ENCODE data around the gene MLC1.

MLC1 gene

DNA sequence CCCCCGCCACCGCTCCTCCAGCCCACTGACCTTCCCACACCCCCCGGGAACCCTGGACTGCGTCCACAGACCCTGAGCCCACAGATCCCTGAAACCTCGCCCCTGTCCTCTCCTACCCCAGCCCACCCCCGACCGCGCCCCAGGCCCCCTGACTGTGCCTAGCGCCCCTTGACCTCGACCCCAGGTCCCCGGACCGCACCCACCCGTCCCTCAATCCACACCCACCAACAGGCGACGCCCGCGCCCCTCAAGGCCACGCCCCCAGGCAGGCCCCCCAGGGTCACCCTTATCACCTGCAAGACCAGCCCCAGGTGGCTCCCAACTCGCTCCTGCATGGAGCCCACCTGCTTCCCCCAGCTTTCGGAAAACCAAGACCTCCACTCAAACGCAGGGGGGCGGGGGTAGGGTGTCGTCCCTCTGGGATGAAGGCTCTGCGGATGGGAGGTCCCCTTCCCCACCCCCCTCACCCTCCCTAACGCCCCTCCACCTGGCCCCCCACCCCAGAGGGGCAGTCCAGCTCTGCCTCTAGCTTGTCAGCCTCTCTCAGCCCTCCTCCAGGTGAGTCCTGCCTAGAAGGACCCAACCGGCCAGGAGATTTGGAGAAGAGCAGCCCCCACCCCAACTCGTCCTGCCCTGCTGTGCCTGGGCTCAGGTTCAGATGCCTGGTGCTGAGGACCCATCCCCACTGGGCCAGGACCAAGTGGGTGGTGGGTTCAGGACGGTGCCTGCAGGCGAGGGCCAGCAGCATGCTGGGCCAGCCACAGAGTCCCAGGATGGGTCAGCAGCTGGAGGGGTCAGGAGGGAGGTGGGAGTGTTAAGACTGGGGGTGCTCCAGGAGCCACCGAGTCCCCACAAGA is 69.5 kb downstream of the MLC1 start:
- ChIA-PET POLR2A (interaction anchor here (0.5 kb wide), 2 partner anchors 10 to 158 kb away, joined by 3 to 4 read pairs; no protein-coding TSS in a partner anchor), CTCF (no interaction called here)
- no peaks in the 10 kb centered on the region for H3K9me3 ChIP-seq (ENCODE audit: control insufficient read depth, insufficient read depth, low read depth, low read length)
- H3K4me3 ChIP-seq (ENCODE audit: low read depth, low read length): no peak overlapping the region
- TF ChIP-seq ZIC2 (tag by site-specific recombination; IDR thresholded peaks at IDR 0.05) (peak; percentile 54; the same call in 1 of the 2 replicates), KLF8 (tag by site-specific recombination; IDR thresholded peaks at IDR 0.05) (peak; percentile 50; the same call in 1 of the 2 replicates), ZNF677 (tag by site-specific recombination; IDR thresholded peaks at IDR 0.05) (no peak), KLF1 (tag by site-specific recombination; IDR thresholded peaks at IDR 0.05) (peak; percentile 97)
- H3K36me3 ChIP-seq (ENCODE audit: control insufficient read depth in 2 of 2, insufficient read depth in 1 of 2, low read length in 2 of 2): no peaks in the 10 kb centered on the region
- no peaks in the 10 kb centered on the region for H3K4me1 ChIP-seq (ENCODE audit: control insufficient read depth, insufficient read depth, low read length)
- H3K27ac ChIP-seq (ENCODE audit: extremely low read depth, low read depth, low read length): no peak overlapping the region

GRCh38 chr22:50014655-50015401 is 70.4 kb downstream of the MLC1 start:
- Histone ChIP-seq H3K27ac (ENCODE audit: extremely low read depth, low read depth, low read length) (no peak overlapping the region), H3K9me3 (ENCODE audit: control insufficient read depth, insufficient read depth, low read depth, low read length) (no peaks in the 10 kb centered on the region), H3K4me3 (ENCODE audit: low read depth, low read length) (no peak overlapping the region), H3K4me1 (ENCODE audit: control insufficient read depth, insufficient read depth, low read length) (no peaks in the 10 kb centered on the region), H3K36me3 (ENCODE audit: control insufficient read depth in 2 of 2, insufficient read depth in 1 of 2, low read length in 2 of 2) (no peaks in the 10 kb centered on the region)
- CTCF ChIA-PET: no interaction called here
- POLR2A ChIA-PET: no interaction called here
- TF ChIP-seq KLF9 (tag by site-specific recombination; IDR thresholded peaks at IDR 0.05; ENCODE audit: low read depth) (no peak), ZNF311 (tag by site-specific recombination; IDR thresholded peaks at IDR 0.05; ENCODE audit: borderline replicate concordance) (no peak), ZNF19 (tag by site-specific recombination; IDR thresholded peaks at IDR 0.05; ENCODE audit: low read depth) (no peak), ZNF302 (tag by site-specific recombination; IDR thresholded peaks at IDR 0.05; ENCODE audit: low read depth) (no peak), ZNF394 (tag by site-specific recombination; IDR thresholded peaks at IDR 0.05; ENCODE audit: borderline replicate concordance) (no peak), ZEB2 (tag by site-specific recombination; IDR thresholded peaks at IDR 0.05) (no peak), MYNN (tag by site-specific recombination; IDR thresholded peaks at IDR 0.05; ENCODE audit: borderline replicate concordance) (no peak), ZNF391 (tag by site-specific recombination; IDR thresholded peaks at IDR 0.05; ENCODE audit: borderline replicate concordance, low read depth) (no peak), ZNF549 (tag by site-specific recombination; IDR thresholded peaks at IDR 0.05) (no peak)

DNA sequence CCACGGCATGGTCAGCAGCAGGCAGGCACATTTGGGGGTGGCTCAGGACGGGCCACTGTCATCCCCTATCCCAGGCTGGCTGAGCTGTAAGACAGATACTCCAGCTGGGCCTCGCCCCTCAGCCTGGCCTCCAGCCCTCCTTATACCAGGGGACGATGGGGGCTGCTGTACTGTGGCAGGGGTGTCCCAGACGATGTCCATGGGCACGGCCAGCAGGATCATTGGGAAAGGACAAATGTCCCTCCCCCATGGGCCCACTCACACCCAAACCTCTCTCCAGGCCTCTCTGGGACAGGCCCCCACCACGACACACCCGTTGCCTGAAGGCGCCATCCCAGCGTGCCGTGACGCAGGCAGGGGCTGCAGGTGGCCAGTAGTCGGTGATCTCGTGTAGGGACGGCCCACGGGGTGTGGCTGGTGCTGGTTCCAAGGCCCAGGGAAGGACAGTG is 71.1 kb downstream of the MLC1 start:
- peak; percentile 43 for TF ChIP-seq KLF1 (tag by site-specific recombination; IDR thresholded peaks at IDR 0.05)
- TF ChIP-seq ZNF548 (tag by site-specific recombination; IDR thresholded peaks at IDR 0.05): no peak
- POLR2A ChIA-PET: no interaction called here
- no peaks in the 10 kb centered on the region for H3K4me1 ChIP-seq (ENCODE audit: control insufficient read depth, insufficient read depth, low read length)

GRCh38 chr22:50012211-50013181 is 72.7 kb downstream of the MLC1 start, which contains the start of gene IL17REL:
TSS of gene IL17REL (minus strand) at chr22:50012765. CDS start at chr22:50012646, 119 bp downstream.
- POLR2A ChIA-PET: interaction anchor here (1.0 kb wide), 1 partner anchor 9 kb away, joined by 3 read pairs; no protein-coding TSS in a partner anchor
- no peaks in the 10 kb centered on the region for H3K36me3 ChIP-seq (ENCODE audit: control insufficient read depth in 2 of 2, insufficient read depth in 1 of 2, low read length in 2 of 2)
- H3K9me3 ChIP-seq (ENCODE audit: control insufficient read depth, insufficient read depth, low read depth, low read length): no peaks in the 10 kb centered on the region
- no peak within 1 kb of the TSS for H3K4me3 ChIP-seq (ENCODE audit: low read depth, low read length)
- no peaks in the 10 kb centered on the region for H3K4me1 ChIP-seq (ENCODE audit: control insufficient read depth, insufficient read depth, low read length)
- H3K27ac ChIP-seq (ENCODE audit: extremely low read depth, low read depth, low read length): no peak within 1 kb of the TSS
- CTCF ChIA-PET: no interaction called here
- TF ChIP-seq KLF1 (tag by site-specific recombination; IDR thresholded peaks at IDR 0.05) (peak; percentile 50; the same call in 1 of the 2 replicates), ZNF426 (tag by site-specific recombination; IDR thresholded peaks at IDR 0.05) (no peak), ELK4 (IDR thresholded peaks at IDR 0.05; ENCODE audit: borderline replicate concordance, low read depth, low read length) (no peak), KLF16 (tag by site-specific recombination; IDR thresholded peaks at IDR 0.05) (no peak), ZIC2 (tag by site-specific recombination; IDR thresholded peaks at IDR 0.05) (0 out of 2 replicates have a peak, but pooled peaks have one; percentile 18), PRDM4 (tag by site-specific recombination; IDR thresholded peaks at IDR 0.05) (peak; percentile 64; the same call in 1 of the 2 replicates), ZNF341 (tag by site-specific recombination; IDR thresholded peaks at IDR 0.05; ENCODE audit: low read depth) (0 out of 2 replicates have a peak, but pooled peaks have one; percentile 14), ZNF626 (tag by site-specific recombination; IDR thresholded peaks at IDR 0.05) (no peak)

More for the DNA sequence above, 71.1 kb downstream of the MLC1 start:
- Histone ChIP-seq H3K36me3 (ENCODE audit: control insufficient read depth in 2 of 2, insufficient read depth in 1 of 2, low read length in 2 of 2) (no peaks in the 10 kb centered on the region), H3K4me3 (ENCODE audit: low read depth, low read length) (no peak overlapping the region), H3K27ac (ENCODE audit: extremely low read depth, low read depth, low read length) (no peak overlapping the region), H3K9me3 (ENCODE audit: control insufficient read depth, insufficient read depth, low read depth, low read length) (no peaks in the 10 kb centered on the region)
- CTCF ChIA-PET: no interaction called here

All from HEK293 (cell line).